A673 (cell line): ENCODE data around the gene RPL6. TPM values are rescaled to one million over a fixed set of nuclear protein-coding genes. Genes with fewer than 3 reads are reported as not detected.

ENCODE experiments used
- BruUV-seq: library from RNA; stranded (reverse); fragments of 400-500 nt; replicated peaks from 2 replicates; lab custom pipeline; 2021; lab: Mats Ljungman, UMichigan
- CTCF ChIA-PET: fragments of 300-600 bp; sonication (Branson Sonifier 250); formaldehyde crosslinking; loops from one replicate; lab custom pipeline; 2022; ENCODE audit warnings: antibody characterized with exemption; lab: Charles Lee
- POLR2A ChIA-PET: fragments of 300-600 bp; sonication (Branson Sonifier 250); formaldehyde crosslinking; loops from one replicate; lab custom pipeline; 2022; ENCODE audit warnings: antibody characterized with exemption; ENCODE audit not compliant: low non-redundant PET; lab: Charles Lee
- DNase-seq: peaks from one replicate; pipeline ENCODE4 v3.0.0-alpha.2; 2015; ENCODE audit warnings: low spot score
- H3K27ac ChIP-seq: fragments of 200-600 bp; sonication (generic); 2 replicates; pipeline ENCODE4 v1.5.1; 2016; ENCODE audit warnings: mixed run types, low read depth, mild to moderate bottlenecking, mixed read lengths, antibody characterized with exemption, low read length; ENCODE audit not compliant: poor library complexity, severe bottlenecking
- H3K27me3 ChIP-seq: fragments of 200-600 bp; sonication (generic); replicated peaks from 2 replicates; pipeline ENCODE4 v1.6.1; 2017; ENCODE audit warnings: mixed run types, low read depth, mild to moderate bottlenecking, mixed read lengths, antibody characterized with exemption, low read length; ENCODE audit not compliant: insufficient read depth, poor library complexity
- H3K36me3 ChIP-seq: fragments of 200-600 bp; sonication (generic); 2 replicates; pipeline ENCODE4 v1.6.1; 2016; ENCODE audit warnings: mixed run types, mild to moderate bottlenecking, mixed read lengths, antibody characterized with exemption, low read length; ENCODE audit not compliant: insufficient read depth, poor library complexity, severe bottlenecking
- H3K4me1 ChIP-seq: fragments of 200-600 bp; sonication (generic); 2 replicates; pipeline ENCODE4 v1.6.1; 2017; ENCODE audit warnings: mixed run types, mild to moderate bottlenecking, mixed read lengths, antibody characterized with exemption, low read length; ENCODE audit not compliant: insufficient read depth, poor library complexity, severe bottlenecking
- H3K4me3 ChIP-seq: fragments of 200-600 bp; sonication (generic); 2 replicates; pipeline ENCODE4 v1.5.1; 2016; ENCODE audit warnings: low read depth, mixed run types, mild to moderate bottlenecking, mixed read lengths, low read length; ENCODE audit not compliant: poor library complexity, severe bottlenecking
- H3K9me3 ChIP-seq: fragments of 200-600 bp; sonication (generic); 2 replicates; pipeline ENCODE4 v1.6.1; 2016; ENCODE audit warnings: mixed run types, low read depth, mild to moderate bottlenecking, mixed read lengths, antibody characterized with exemption, low read length; ENCODE audit not compliant: poor library complexity, severe bottlenecking
- CTCF ChIP-seq: fragments of 300-800, 200-600 bp; sonication (generic); conservative IDR thresholded peaks from 2 replicates; pipeline ENCODE4 v1.5.1; 2017; ENCODE audit warnings: low read depth, mild to moderate bottlenecking, antibody characterized with exemption, low read length, moderate library complexity, mixed read lengths
- EZH2 ChIP-seq: fragments of 200-600 bp; sonication (generic); IDR thresholded peaks from 2 replicates; pipeline ENCODE4 v1.6.1; 2017; ENCODE audit warnings: borderline replicate concordance, low read depth, mild to moderate bottlenecking, mixed read lengths, antibody characterized with exemption, low read length; ENCODE audit not compliant: poor library complexity, severe bottlenecking
- intact Hi-C: fragments of 100-400 bp; cut with micrococcal nuclease; formaldehyde crosslinking; loops from one replicate; pipeline ENCODE4 v1.10.0; 2022; ENCODE audit not compliant: unreplicated experiment
- total RNA-seq: library from RNA; stranded (reverse); gene quantifications from 2 replicates; pipeline ENCODE4 v1.2.3, GENCODE V29; 2021

RPL6 gene
- total RNA-seq, 1 experiment from 2014 or later, result 1,605 TPM

- H3K27ac ChIP-seq, result peak overlapping the region; percentile 95
- H3K27me3 ChIP-seq, result no peaks in the 10 kb centered on the region
- intact Hi-C loops, result no loop called here
- ChIA-PET POLR2A (no interaction called here), CTCF (interaction anchor here (0.6 kb wide), 1 partner anchor 790 kb away, joined by 5 read pairs; no protein-coding TSS in a partner anchor)
- peak overlapping the region; percentile 83 for H3K4me3 ChIP-seq
- H3K36me3 ChIP-seq, result peaks cover 52% of the 10 kb centered on the region
- TF ChIP-seq CTCF (no peak), EZH2 (no peak)
- no peaks in the 10 kb centered on the region for H3K9me3 ChIP-seq
- peaks cover 12% of the 10 kb centered on the region for H3K4me1 ChIP-seq
- BruUV-seq, result no TSS peak
- no peak for DNase-seq
Measured at GRCh38 chr12:112406519-112407488, 2.6 kb downstream of the RPL6 start.

- no peak for DNase-seq
- ChIA-PET POLR2A (no interaction called here), CTCF (interaction anchor here (0.6 to 1.2 kb wide), 2 partner anchors 14 to 315 kb away, joined by 3 to 5 read pairs; no protein-coding TSS in a partner anchor)
- Histone ChIP-seq H3K36me3 (peaks cover 31% of the 10 kb centered on the region), H3K4me3 (no peak overlapping the region), H3K27me3 (no peaks in the 10 kb centered on the region), H3K4me1 (no peaks in the 10 kb centered on the region), H3K9me3 (no peaks in the 10 kb centered on the region), H3K27ac (no peak overlapping the region)
- TF ChIP-seq CTCF, result no peak
- TF ChIP-seq EZH2, result no peak
- BruUV-seq, result no TSS peak
- intact Hi-C loops, result no loop called here
Measured at GRCh38 chr12:112401903-112402498, 7.4 kb downstream of the RPL6 start.

GRCh38 chr12:112401054-112401453 lies 8.4 kb downstream of the RPL6 start:
- no TSS peak for BruUV-seq
- POLR2A ChIA-PET, result no interaction called here

More at GRCh38 chr12:112401054-112401453, 8.4 kb downstream of the RPL6 start:
- DNase-seq, result no peak
- H3K27ac ChIP-seq, result no peak overlapping the region
- intact Hi-C loops, result no loop called here
- no peaks in the 10 kb centered on the region for H3K9me3 ChIP-seq
- H3K4me3 ChIP-seq, result no peak overlapping the region
- H3K27me3 ChIP-seq, result no peaks in the 10 kb centered on the region
- CTCF ChIA-PET, result interaction anchor here (0.6 to 0.7 kb wide), 2 partner anchors 203 to 314 kb away, joined by 5 to 7 read pairs; no protein-coding TSS in a partner anchor
- H3K36me3 ChIP-seq, result peaks cover 21% of the 10 kb centered on the region
- TF ChIP-seq EZH2 (no peak), CTCF (no peak)
- H3K4me1 ChIP-seq, result no peaks in the 10 kb centered on the region
